Activated T-cell treated with anti-CD3 and anti-CD28 coated beads, Interleukin-2, amount 50 U/mL, for 48 hours (primary cell): ENCODE data around the gene PLAC1.
A peak's percentile ranks its signal among the peaks of the same experiment; 100 is the strongest.

Experiments
- DNase-seq, 2 experiments: peaks; one replicate each; pipeline ENCODE4 v3.0.0-alpha.2; 2020

The PLAC1 gene

DNA sequence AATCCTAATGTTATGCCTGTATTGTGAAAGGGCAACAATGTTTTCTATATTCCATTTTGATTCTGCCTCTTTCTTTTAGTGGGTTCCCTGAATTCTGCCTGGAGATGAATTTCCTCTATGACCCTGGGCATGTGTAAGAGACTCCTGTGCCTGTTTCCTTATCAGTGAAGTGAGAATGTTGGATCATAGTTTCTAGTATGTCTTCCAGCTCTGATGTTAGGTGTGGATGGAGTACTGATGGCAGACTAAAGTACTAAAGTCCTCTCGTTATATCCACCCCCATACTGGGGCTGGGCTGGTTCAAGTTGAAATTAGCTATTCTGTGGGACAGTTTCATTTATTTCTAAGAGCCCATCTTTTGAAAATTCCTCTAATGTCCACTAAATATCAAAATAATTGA, 29.6 kb downstream of the PLAC1 start:
- DNase-seq = no peak

DNA sequence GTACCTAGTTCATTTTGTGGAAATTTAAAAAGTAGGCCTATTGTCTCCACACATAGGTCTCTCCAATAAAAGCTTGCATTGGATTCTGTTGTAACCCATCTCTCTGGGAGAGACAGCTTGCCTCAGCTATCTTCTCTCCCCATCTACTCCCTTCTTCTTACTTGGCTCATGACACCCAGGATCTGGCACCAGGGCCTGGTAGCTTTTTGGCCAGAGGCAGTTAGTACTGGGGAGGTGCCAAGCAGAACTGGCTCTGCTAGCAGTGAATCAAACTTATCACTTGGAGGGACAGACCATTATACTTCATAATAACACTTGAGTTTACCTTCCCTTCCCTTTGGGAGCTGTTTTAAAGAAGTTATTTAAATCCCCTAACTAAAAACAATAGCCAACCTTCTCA, 31.8 kb downstream of the PLAC1 start:
- no peak for DNase-seq

DNA sequence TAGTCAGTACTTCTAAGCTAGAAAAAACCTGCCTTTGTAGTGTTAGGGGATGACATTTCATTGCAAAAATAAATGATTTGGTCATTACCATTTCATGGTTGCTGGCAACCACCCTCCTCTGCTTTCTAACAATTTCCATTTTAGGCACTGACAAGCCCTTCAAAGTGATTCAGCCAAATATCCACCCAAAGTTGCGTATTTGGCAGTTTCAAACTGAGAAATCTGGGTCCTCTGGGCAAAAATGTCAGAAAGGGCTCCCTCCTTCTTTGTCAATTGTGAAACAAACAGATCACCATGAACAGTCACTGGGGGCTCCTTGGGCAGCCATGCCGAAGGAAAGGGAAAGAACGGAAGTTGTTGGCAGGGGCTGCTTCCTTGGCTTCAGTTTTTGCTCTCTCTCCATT, 33.0 kb downstream of the PLAC1 start:
- DNase-seq = peak in 1 of 2 experiments; percentile 27

DNA sequence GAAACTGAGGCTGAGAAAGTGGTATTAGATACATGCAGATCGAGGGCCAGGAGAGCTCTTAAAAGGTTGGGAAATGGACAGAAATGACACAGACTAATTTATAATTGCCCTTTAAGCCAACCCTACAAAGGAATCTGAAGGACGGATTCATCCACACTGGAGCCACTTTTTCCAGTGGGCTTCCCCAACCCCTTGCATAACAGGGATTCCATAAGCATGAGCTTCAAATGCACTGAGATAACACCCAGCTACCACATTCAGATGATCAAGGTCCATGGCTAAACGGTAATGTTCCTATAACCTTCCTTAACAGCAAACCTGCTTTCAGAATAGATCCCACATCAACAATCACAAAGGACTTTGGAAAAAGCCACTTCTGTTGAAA, 34.2 kb downstream of the PLAC1 start:
- no peak for DNase-seq

DNA sequence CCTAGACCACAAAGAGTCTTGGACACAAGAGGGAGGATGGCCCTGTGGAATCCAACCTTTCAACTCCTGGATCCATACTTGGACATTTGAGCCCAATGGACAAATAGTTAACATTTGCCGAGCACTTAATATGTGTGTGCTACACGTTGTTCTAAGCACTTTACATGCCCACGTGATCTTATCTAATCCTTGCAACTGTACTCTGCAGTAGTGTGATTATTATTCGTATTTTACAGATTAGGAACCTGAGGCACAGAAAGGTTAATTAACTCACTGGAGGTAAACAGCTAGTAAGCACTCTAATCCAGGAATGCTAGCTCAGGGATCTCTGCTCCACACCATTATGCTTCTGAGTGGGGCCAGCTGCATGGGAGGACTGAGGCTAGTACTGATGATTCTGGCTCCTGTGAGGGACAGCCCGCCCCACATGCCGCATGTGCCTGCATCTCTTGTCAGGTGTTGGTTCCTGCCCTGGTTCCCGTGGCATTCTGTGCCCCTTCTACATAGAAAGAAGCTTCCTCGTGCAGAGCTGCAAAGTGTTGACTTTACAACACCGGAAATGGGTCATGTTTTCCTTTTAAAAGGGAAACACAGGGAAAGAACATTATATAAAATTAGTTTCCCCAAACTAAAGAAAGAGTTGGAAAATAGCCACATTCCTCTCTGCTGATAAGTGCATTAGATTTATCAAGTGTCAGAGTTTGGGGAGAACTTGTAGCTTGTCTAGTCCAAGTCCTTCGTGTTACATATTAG, 34.8 kb downstream of the PLAC1 start:
- no peak for DNase-seq

DNA sequence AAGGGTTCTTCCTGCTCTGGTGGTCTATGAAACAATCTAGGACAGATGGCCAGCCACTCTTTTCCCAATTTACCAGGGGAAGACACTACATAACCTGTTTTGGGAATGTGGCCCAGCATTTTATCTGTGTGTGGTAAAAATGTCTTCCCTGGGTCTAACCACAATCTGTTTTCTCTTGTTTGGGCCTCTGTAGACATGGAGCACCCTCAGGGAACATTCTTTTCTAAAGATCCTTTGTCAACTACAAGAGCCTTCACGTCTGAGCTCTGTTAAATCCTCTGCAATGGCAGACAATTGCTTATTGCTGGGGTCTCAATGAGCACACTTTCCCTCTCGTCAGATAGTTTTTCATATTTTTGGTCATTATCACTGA, 35.5 kb downstream of the PLAC1 start:
- no peak for DNase-seq

DNA sequence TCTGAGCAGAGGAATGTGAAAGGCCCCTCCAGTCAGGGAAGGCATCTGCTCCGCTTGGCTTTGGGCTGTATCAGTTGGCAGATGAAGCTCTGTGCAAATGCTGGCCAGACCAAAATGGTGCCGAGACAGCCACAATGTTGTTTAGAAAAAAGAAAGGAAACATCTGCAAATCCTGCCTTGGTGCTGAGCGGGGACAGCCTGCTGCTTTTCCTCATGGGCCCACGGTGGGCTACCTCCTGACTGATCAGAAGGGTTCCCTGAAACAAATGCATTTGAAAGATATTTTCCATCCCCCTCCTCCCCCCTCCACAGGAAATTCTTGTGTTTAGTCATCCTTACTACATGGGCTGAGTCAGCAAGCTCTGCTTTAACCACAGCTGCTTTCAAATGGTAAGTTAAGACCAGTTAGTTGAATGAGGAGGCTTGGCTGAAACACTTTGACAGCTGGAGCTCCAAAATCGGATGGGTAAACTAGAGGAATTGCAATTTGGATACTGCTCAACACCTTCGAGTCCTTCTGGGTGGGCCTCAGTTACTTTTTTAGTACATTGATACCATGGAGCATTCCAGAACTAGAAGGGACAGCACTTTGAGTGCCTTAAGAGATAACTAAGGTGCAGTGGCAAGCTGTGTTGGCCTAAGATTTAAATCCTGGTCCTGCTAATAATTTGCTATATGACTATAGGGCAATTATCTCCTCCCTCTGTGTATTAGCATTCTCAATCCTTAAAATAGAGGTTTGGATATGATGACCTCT, 36.0 kb downstream of the PLAC1 start:
- peak; percentile 51 to 55 for DNase-seq

DNA sequence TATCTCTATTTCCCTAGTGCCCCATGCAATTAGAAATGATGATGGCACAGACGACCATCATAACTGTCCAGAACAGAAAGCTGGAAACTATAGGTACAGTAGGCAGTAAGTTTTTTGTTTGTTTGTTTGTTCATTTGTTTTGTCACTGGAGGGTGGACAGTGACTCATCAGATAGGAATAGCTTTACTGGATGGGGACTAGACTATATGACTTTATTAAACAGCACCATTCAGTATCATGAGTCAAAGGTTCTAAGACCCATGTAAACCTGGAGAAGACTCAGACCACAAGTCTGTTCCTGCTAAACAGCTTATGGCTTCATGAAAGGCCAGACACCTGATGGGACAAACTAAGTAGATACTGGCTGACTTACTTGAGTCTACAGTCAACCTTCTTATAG, 38.4 kb downstream of the PLAC1 start:
- no peak for DNase-seq

DNA sequence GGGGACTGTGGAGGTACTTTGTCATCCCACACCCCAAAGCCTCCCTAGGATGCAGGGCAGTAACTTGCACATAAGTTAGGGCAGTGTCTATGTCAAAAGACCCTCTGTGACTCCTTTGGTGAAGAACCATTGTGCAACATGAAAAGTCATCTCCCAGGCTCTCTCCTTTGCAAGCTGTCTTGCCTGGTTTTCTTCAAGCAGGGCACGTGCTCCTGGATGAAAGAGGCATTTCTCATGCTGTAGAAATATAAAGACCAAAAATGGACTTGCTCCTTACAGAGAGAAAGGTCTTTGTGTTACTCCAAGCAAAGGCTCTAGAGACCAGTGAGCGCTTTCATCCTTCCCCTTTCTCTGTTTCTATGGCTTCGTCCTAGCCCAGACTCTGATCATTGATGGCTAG, 44.9 kb downstream of the PLAC1 start:
- DNase-seq = no peak

DNA sequence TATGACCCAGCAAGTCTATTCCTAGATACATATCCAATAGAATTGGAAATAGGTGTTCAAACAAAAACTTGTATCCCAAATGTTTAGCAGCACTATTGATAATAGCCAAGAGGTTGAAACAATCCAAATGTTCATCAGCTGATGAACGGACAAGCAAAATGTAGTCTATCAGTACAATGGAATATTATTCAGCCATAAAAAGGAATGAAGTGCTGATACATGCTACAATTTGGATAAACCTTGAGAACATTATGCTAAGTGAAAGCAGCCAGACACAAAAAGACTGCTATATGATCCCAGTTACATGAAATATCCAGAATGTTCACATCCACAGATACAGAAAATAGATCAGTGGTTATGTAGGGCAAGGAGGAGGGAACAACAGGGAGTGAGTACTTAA, 50.1 kb downstream of the PLAC1 start:
- no peak for DNase-seq

DNA sequence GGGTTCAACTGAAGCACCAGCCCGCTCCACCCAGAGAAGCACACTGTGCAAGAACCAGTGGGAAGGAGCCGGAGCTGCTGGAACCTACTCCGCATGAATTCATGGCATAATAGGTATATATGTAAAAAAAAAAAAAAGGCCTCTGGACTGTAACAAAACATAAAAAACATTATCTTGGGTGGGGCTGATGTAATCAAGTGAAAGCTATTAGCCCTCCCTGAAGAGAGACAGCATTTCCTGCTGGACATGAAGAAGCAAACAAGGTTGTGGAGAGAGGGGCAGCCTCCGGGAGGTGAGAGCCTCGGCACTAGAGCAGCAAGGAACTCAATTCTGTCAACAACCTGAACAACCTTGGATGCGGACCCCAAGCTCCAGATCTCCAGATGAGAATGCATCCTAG, 50.7 kb downstream of the PLAC1 start:
- no peak for DNase-seq

DNA sequence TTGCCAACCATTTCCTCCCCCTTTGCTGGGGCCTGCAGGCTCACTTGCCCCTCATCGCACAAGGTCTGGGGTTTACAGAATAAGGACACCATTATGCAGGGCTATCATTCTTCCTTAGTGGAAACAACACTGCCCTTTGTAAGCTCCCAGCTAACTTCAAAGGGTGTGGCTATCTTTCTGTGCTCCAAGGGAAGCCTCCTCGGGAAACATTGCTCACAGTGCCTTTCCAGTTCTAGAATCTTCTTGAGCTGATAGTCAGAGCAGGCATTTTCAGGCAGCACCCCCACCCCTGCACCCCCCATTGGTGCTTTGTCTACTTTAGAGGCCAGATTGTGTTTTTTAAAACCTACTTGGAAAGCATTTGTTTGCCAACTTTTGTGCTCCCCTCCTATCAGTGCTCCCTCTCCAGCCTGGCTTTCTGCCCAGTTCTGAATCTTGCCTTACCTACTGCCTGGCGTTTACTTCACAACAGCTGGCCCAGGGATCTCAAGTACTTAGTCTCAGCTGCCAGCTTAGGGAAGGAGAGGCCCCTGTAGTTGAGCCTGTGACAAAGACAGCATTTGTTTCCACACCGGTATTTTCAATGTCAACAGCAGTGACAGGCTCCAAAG, 53.5 kb downstream of the PLAC1 start:
- DNase-seq = no peak

DNA sequence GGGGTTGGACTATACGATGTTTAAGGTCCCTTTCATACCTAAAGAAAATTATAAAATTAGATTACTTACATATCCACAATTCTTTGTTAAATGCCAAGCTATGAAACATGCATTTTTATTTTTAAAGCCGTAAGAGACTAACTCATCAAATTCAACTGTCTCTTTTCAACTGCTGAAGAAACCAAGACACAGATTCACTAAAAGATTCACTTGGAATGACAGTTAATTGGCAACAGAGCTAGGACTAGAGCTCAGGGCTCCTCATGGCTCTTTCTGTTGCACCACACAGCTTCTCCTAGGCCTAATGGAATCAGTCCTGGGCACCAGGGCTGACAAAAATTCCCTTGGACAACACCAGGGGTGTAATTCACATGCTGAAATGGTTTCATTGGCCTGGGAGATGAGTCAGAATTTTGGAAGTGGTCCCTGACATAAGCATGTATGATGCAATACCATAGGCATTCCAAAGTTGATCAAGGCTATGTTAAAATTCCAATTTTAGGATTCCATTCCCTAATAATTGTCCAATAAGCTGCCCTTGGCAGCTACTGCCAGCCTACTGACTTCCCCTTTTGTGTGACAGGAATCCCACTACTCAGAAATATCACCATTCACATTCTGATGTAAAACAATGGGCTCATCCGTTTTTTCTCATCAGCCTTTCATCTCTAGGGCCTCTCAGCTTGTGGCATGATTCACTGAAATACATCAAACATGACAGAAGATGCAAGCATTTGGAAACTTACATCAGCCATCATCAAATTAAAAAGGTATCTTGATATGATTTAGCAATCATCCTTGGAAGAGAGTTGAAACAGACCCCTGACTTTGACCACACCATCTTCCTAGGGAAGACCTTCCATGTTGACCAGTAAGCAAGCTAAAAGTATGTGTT, 54.2 kb downstream of the PLAC1 start:
- DNase-seq = no peak

DNA sequence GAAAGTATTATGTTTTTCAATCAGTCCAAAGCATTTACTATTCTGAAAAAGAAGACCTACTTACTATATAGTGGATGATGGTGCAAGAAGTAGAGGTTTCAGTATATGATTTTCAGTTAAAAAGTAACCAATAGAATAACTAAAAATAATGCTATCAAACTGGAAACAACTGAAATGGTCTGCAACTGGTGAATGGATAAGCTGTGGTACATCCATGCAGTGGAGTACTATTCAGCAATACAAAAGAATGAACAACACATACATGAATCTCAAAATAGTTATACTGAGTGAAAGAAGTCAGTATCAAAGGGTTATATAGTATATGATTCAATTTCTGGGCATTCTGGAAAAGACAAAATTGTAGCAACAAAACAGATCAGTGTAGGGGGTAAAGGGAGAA, 55.9 kb downstream of the PLAC1 start:
- DNase-seq = no peak

DNA sequence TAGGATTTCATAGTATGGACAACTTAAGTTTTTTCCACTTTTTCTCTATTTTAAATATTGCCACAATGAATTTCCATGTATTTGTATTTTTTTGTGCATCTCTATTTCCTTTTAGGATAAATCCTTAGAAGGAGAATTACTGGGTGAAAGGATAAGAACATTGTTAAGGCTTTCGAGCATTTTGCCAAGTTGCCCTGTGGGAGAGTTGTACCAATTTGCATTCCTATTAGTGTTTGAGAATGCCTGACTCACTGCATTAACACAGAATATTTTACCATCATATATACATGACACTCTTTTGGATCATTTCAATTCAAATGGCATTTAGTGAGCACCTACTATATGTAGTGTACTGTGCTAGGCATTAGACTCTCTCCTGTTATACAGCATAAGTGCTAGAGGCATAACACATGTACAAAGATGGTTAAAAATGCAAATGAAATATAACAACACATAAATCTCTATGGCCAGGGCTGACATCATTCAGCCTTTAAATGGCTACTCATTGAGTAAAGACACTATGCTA, 57.0 kb downstream of the PLAC1 start:
- DNase-seq = no peak

DNA sequence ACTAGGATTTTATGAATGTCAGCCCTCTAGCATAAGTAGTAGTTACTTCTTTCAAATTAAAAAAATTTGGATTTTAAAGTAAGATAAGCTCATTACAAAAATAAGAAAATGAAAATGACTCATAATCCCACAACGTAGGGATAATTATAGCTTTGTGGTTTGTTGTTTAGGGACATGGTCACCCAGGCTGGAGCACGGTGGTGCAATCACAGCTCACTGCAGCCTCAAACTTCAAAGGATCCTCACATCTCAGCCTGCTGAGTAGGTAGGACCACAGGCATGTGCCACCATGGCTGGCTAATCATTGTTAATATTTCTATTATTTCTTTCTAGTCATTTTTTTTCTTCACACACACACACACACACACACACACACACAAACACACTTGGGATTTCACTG, 57.6 kb downstream of the PLAC1 start:
- DNase-seq = no peak

DNA sequence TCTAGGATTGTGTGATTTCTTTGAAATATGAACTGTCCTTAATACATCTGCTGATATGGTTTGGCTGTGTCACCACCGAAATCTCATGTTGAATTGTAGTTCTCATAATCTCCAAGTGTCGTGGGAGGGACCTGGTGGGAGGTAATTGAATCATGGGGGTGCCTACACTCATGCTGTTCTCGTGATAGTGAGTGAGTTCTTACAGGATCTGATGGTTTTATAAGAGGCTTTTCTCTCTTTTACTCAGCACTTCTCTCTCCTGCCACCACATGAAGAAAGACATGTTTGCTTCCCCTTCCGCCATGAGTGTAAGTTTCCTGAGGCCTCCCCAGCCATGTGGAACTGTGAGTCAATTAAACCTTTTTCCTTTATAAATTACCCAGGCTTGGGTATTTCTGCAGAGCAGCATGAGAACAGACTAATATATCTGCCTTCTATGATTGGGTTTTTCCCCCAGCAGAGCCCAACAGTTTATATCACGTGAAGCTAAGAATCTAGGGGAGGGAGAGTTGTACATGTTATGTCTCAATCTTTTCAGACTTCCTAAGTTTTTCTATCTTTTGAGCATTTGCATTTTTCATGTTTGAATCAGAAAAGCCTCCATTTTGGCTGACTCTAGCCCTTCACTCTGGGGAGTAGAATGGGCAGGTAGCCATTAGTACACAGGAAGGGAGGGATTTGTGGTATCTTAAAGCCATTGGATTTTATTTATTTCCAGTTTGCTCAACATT, 58.9 kb downstream of the PLAC1 start:
- DNase-seq = peak; percentile 53 to 61

DNA sequence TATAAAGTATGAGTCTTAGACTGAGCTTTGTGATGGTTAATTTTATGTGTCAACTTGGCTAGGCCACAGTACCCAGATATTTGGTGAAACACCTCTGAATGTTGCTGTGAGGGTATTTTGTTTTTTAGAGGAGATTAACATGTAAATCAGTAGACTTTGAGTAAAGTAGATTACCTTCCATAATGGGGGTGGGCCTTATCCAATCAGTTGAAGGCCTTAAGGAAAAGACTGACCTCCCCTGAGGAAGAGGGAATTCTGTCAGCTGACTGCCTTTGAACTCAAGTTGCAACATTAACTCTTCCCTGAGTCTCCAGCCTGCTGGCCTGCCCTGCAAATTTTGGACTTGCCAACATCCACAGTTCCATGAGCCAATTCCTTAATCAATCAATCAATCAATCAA, 66.0 kb downstream of the PLAC1 start:
- no peak for DNase-seq

DNA sequence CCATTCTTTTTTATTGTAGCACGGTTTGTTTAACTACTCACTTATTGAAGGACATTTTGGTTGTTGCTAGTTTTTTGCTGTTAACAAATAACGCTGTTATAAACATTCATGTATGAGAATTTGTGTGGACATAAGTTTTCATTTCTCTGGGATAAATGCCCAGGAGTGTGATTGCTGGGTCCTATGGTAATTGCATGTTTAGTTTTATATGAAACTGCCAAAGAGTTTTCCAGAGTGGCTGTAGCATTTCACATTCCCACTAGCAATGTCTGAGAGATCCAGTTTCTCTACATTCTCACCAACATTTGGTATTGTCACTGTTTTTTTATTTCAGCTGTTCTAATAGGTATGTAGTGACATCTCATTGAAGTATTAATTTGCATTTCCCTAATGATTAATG, 66.8 kb downstream of the PLAC1 start:
- DNase-seq = no peak

DNA sequence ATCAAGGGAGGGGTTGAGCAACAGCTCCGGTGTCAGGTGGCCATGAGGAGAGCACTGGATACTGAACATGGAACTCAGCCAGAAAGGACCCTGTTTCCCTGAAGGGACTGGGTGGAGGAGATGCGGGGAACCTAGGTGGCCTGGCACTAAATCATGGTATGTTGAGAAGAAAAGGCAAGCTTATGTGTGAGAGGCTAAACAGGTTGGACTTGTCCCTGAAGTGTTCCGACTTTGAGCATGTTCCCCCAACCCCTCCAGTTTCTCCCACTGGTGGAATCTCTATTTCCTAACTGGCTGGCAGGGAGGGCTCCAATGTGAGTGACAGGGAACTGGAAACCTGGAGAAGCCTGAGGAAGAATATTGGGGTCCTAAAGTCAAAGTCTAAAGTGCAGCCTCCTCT, 69.5 kb downstream of the PLAC1 start:
- DNase-seq = no peak

DNA sequence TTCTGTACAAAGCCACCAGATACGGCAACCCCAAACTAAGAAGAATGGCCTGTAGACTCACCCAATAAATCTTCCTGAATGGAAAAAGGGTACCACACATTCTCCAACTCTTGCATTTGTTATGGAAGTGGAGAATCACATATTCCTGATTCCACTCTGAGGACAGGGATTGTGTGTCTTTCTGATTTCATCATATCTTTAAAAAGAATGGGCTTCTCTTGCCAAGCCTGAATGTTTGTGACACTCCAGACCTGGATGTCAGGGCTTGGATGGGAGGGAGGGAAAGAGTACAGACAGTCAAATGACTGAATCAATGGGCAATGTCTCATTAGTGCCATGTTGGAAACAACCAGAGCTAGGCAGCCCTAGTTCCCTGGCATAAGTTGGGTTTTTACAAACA, 77.4 kb downstream of the PLAC1 start:
- no peak for DNase-seq

DNA sequence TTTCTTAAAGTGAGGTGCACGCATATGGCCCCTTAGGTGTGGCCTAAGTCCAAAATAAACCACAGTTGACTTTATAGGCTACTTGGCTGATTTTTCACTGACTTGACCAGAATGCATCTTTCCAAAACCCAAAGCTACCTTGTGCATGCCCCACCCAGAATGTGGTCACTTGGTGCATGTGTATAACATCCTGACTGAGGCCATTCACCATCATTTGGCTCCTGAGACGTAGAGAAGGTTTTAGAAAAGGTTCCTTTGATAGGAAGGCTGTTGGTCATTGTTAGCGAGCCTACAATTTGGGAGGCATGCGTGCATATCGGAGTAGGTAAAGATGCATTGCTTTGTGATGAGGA, 84.6 kb downstream of the PLAC1 start:
- no peak for DNase-seq
